ENCODE measurements around the gene DPYSL5.

Gene DPYSL5

GRCh38 chr2:26983746-26984145, 135.8 kb downstream of the DPYSL5 start:
- no peak overlapping the region for H3K14ac ChIP-seq (ENCODE audit: low read length)
- DNase-seq: no peak
- no peak overlapping the region for H2BK5ac ChIP-seq (ENCODE audit: low read depth, low read length, poor library complexity)
- H2BK120ac ChIP-seq (ENCODE audit: insufficient read depth, low read length, poor library complexity): no peak overlapping the region
- H4K91ac ChIP-seq (ENCODE audit: low read depth, low read length): no peak overlapping the region
- no peak overlapping the region for H3K4me3 ChIP-seq (ENCODE audit: low read depth, low read length)
- H4K12ac ChIP-seq (ENCODE audit: low read depth, low read length): no peak overlapping the region
- H3K4me1 ChIP-seq (ENCODE audit: control insufficient read depth in 1 of 2, insufficient read depth in 2 of 2, low read length in 2 of 2): peaks cover 0 to 3% of the 10 kb centered on the region in 2 experiments
- no peak overlapping the region for H3K4ac ChIP-seq (ENCODE audit: low read depth, low read length)
- H3K9ac ChIP-seq (ENCODE audit: low read length): no peak overlapping the region
- H3K9me3 ChIP-seq (ENCODE audit: insufficient read depth, low read depth, low read length): peaks cover 1% of the 10 kb centered on the region
- no peak overlapping the region for H2AK5ac ChIP-seq (ENCODE audit: low read length)
- no peak overlapping the region for H2BK12ac ChIP-seq (ENCODE audit: low read length)
- no CpG with 5 or more reads among the region's 3 CpGs for WGBS (ENCODE audit: extremely low coverage, insufficient coverage, insufficient read length)
- H3K79me1 ChIP-seq (ENCODE audit: low read length): no peaks in the 10 kb centered on the region
- H3K27ac ChIP-seq (ENCODE audit: low read depth, low read length): no peak overlapping the region
- no peak overlapping the region for H3K18ac ChIP-seq (ENCODE audit: low read length)
- H4K8ac ChIP-seq (ENCODE audit: low read depth, low read length): no peak overlapping the region
- no peaks in the 10 kb centered on the region for H3K36me3 ChIP-seq (ENCODE audit: control insufficient read depth in 1 of 2, insufficient read depth in 2 of 2, low read length in 2 of 2)
- H3K4me2 ChIP-seq (ENCODE audit: low read length): no peak overlapping the region
- H3K79me2 ChIP-seq (ENCODE audit: control insufficient read depth, insufficient read depth, low read length, poor library complexity): no peaks in the 10 kb centered on the region
- H3K27me3 ChIP-seq (ENCODE audit: insufficient read depth, low read length): peaks cover 2% of the 10 kb centered on the region
- H3K23ac ChIP-seq (ENCODE audit: low read length): no peak overlapping the region
- no peak overlapping the region for H2AFZ ChIP-seq (ENCODE audit: insufficient read depth, low read length, poor library complexity)

GRCh38 chr2:26985807-26986206, 137.9 kb downstream of the DPYSL5 start:
- no peaks in the 10 kb centered on the region for H3K36me3 ChIP-seq (ENCODE audit: control insufficient read depth in 1 of 2, insufficient read depth in 2 of 2, low read length in 2 of 2)
- H4K8ac ChIP-seq (ENCODE audit: low read depth, low read length): no peak overlapping the region
- H3K9me3 ChIP-seq (ENCODE audit: insufficient read depth, low read depth, low read length): peaks cover 1% of the 10 kb centered on the region
- H4K91ac ChIP-seq (ENCODE audit: low read depth, low read length): no peak overlapping the region
- H3K9ac ChIP-seq (ENCODE audit: low read length): no peak overlapping the region
- no peak overlapping the region for H2BK120ac ChIP-seq (ENCODE audit: insufficient read depth, low read length, poor library complexity)
- H3K79me1 ChIP-seq (ENCODE audit: low read length): no peaks in the 10 kb centered on the region
- H3K27ac ChIP-seq (ENCODE audit: low read depth, low read length): no peak overlapping the region
- H3K4me1 ChIP-seq (ENCODE audit: control insufficient read depth in 1 of 2, insufficient read depth in 2 of 2, low read length in 2 of 2): no peaks in the 10 kb centered on the region
- H3K18ac ChIP-seq (ENCODE audit: low read length): no peak overlapping the region
- H3K4ac ChIP-seq (ENCODE audit: low read depth, low read length): no peak overlapping the region
- H3K4me3 ChIP-seq (ENCODE audit: low read depth, low read length): no peak overlapping the region
- H3K4me2 ChIP-seq (ENCODE audit: low read length): no peak overlapping the region
- peaks cover 2% of the 10 kb centered on the region for H3K27me3 ChIP-seq (ENCODE audit: insufficient read depth, low read length)
- no peak overlapping the region for H4K12ac ChIP-seq (ENCODE audit: low read depth, low read length)
- no peak for DNase-seq
- H2BK12ac ChIP-seq (ENCODE audit: low read length): no peak overlapping the region
- no peak overlapping the region for H2AK5ac ChIP-seq (ENCODE audit: low read length)
- H3K79me2 ChIP-seq (ENCODE audit: control insufficient read depth, insufficient read depth, low read length, poor library complexity): no peaks in the 10 kb centered on the region
- H2AFZ ChIP-seq (ENCODE audit: insufficient read depth, low read length, poor library complexity): no peak overlapping the region
- WGBS (ENCODE audit: extremely low coverage, insufficient coverage, insufficient read length): no CpG with 5 or more reads among the region's 4 CpGs
- no peak overlapping the region for H2BK5ac ChIP-seq (ENCODE audit: low read depth, low read length, poor library complexity)
- no peak overlapping the region for H3K14ac ChIP-seq (ENCODE audit: low read length)
- no peak overlapping the region for H3K23ac ChIP-seq (ENCODE audit: low read length)

GRCh38 chr2:26986576-26986975, 138.6 kb downstream of the DPYSL5 start:
- no peak overlapping the region for H3K27ac ChIP-seq (ENCODE audit: low read depth, low read length)
- H3K4me1 ChIP-seq (ENCODE audit: control insufficient read depth in 1 of 2, insufficient read depth in 2 of 2, low read length in 2 of 2): peaks cover 0 to 4% of the 10 kb centered on the region in 2 experiments
- no peaks in the 10 kb centered on the region for H3K79me2 ChIP-seq (ENCODE audit: control insufficient read depth, insufficient read depth, low read length, poor library complexity)
- H3K18ac ChIP-seq (ENCODE audit: low read length): no peak overlapping the region
- H3K4me2 ChIP-seq (ENCODE audit: low read length): no peak overlapping the region
- no peak overlapping the region for H2AFZ ChIP-seq (ENCODE audit: insufficient read depth, low read length, poor library complexity)
- no peak overlapping the region for H4K91ac ChIP-seq (ENCODE audit: low read depth, low read length)
- H2AK5ac ChIP-seq (ENCODE audit: low read length): no peak overlapping the region
- peaks cover 2% of the 10 kb centered on the region for H3K27me3 ChIP-seq (ENCODE audit: insufficient read depth, low read length)
- H3K9me3 ChIP-seq (ENCODE audit: insufficient read depth, low read depth, low read length): peaks cover 1% of the 10 kb centered on the region
- no peak for DNase-seq
- no peaks in the 10 kb centered on the region for H3K36me3 ChIP-seq (ENCODE audit: control insufficient read depth in 1 of 2, insufficient read depth in 2 of 2, low read length in 2 of 2)
- no CpG with 5 or more reads among the region's 5 CpGs for WGBS (ENCODE audit: extremely low coverage, insufficient coverage, insufficient read length)
- H3K4me3 ChIP-seq (ENCODE audit: low read depth, low read length): no peak overlapping the region
- no peak overlapping the region for H4K12ac ChIP-seq (ENCODE audit: low read depth, low read length)
- no peak overlapping the region for H2BK5ac ChIP-seq (ENCODE audit: low read depth, low read length, poor library complexity)
- H3K14ac ChIP-seq (ENCODE audit: low read length): no peak overlapping the region
- H3K4ac ChIP-seq (ENCODE audit: low read depth, low read length): no peak overlapping the region
- H2BK120ac ChIP-seq (ENCODE audit: insufficient read depth, low read length, poor library complexity): no peak overlapping the region
- H3K23ac ChIP-seq (ENCODE audit: low read length): no peak overlapping the region
- H3K79me1 ChIP-seq (ENCODE audit: low read length): no peaks in the 10 kb centered on the region
- no peak overlapping the region for H3K9ac ChIP-seq (ENCODE audit: low read length)
- H2BK12ac ChIP-seq (ENCODE audit: low read length): no peak overlapping the region
- H4K8ac ChIP-seq (ENCODE audit: low read depth, low read length): no peak overlapping the region

GRCh38 chr2:26988058-26988860, 140.3 kb downstream of the DPYSL5 start:
- Histone ChIP-seq H3K27me3 (ENCODE audit: insufficient read depth, low read length) (peaks cover 2% of the 10 kb centered on the region), H2AK5ac (ENCODE audit: low read length) (no peak overlapping the region), H2BK5ac (ENCODE audit: low read depth, low read length, poor library complexity) (no peak overlapping the region), H3K27ac (ENCODE audit: low read depth, low read length) (no peak overlapping the region), H3K14ac (ENCODE audit: low read length) (no peak overlapping the region), H4K91ac (ENCODE audit: low read depth, low read length) (no peak overlapping the region), H2BK120ac (ENCODE audit: insufficient read depth, low read length, poor library complexity) (no peak overlapping the region), H3K4me1 (ENCODE audit: control insufficient read depth in 1 of 2, insufficient read depth in 2 of 2, low read length in 2 of 2) (peaks cover 0 to 4% of the 10 kb centered on the region in 2 experiments), H3K79me2 (ENCODE audit: control insufficient read depth, insufficient read depth, low read length, poor library complexity) (no peaks in the 10 kb centered on the region), H3K18ac (ENCODE audit: low read length) (no peak overlapping the region), H3K79me1 (ENCODE audit: low read length) (no peaks in the 10 kb centered on the region), H2AFZ (ENCODE audit: insufficient read depth, low read length, poor library complexity) (no peak overlapping the region), H3K4me3 (ENCODE audit: low read depth, low read length) (no peak overlapping the region), H3K4me2 (ENCODE audit: low read length) (no peak overlapping the region), H3K9me3 (ENCODE audit: insufficient read depth, low read depth, low read length) (peaks cover 1% of the 10 kb centered on the region), H4K12ac (ENCODE audit: low read depth, low read length) (no peak overlapping the region), H3K9ac (ENCODE audit: low read length) (no peak overlapping the region), H3K36me3 (ENCODE audit: control insufficient read depth in 1 of 2, insufficient read depth in 2 of 2, low read length in 2 of 2) (no peaks in the 10 kb centered on the region), H2BK12ac (ENCODE audit: low read length) (no peak overlapping the region), H3K23ac (ENCODE audit: low read length) (no peak overlapping the region), H3K4ac (ENCODE audit: low read depth, low read length) (no peak overlapping the region), H4K8ac (ENCODE audit: low read depth, low read length) (no peak overlapping the region)
- no peak for DNase-seq
- no CpG with 5 or more reads among the region's 4 CpGs for WGBS (ENCODE audit: extremely low coverage, insufficient coverage, insufficient read length)

Measured in trophoblast cell (in vitro differentiated cells and primary cell).